Upper lobe of right lung (tissue), 1 donor: Measurements from ENCODE around the gene SMPD2. TPM values are rescaled to one million over a fixed set of nuclear protein-coding genes. Genes with fewer than 3 reads are reported as not detected.

Experiments used
- ATAC-seq: fragments of 200-7000 bp; cut with Tn5 transposase; one replicate; pipeline ENCODE4 v1.9.1; 2020; ENCODE audit warnings: mild to moderate bottlenecking, moderate library complexity
- DNase-seq: peaks from one replicate; pipeline ENCODE4 v3.0.0-alpha.2; 2020
- H3K27ac ChIP-seq: fragments of 200-600 bp; one replicate; pipeline ENCODE4 v1.8.0; 2022
- H3K27me3 ChIP-seq: fragments of 200-600 bp; one replicate; pipeline ENCODE4 v1.8.0; 2022; ENCODE audit warnings: mild to moderate bottlenecking
- H3K36me3 ChIP-seq: fragments of 200-600 bp; one replicate; pipeline ENCODE4 v1.8.0; 2022
- H3K4me1 ChIP-seq: fragments of 200-600 bp; one replicate; pipeline ENCODE4 v1.8.0; 2022
- H3K4me3 ChIP-seq: fragments of 200-600 bp; one replicate; pipeline ENCODE4 v1.8.0; 2022; ENCODE audit warnings: mild to moderate bottlenecking
- H3K9me3 ChIP-seq: fragments of 200-600 bp; one replicate; pipeline ENCODE4 v1.8.0; 2022
- intact Hi-C: fragments of 100-400 bp; cut with DNase I; formaldehyde crosslinking; loops from one replicate; pipeline ENCODE4 v1.11.0; 2022
- total RNA-seq: library from RNA; stranded (reverse); fragmentation: NEBNext Ultra II Directional; extraction: Animal tissue kit (Norgen Biotek cat#: 25700); gene quantifications from one replicate; pipeline ENCODE4 v1.2.1, GENCODE V29; 2021
- TF ChIP-seq, protein P1 (sequence below): fragments of 200-600 bp; IDR thresholded peaks from one replicate; pipeline ENCODE4 v1.8.0; 2022; ENCODE audit warnings: antibody characterized with exemption
- donor health status: DM: no; HTN: yes; CAD: no; lungs with severe emphysema.

SMPD2 gene
- total RNA-seq, 1 donor from 2014 or later = 15.4 TPM

DNA sequence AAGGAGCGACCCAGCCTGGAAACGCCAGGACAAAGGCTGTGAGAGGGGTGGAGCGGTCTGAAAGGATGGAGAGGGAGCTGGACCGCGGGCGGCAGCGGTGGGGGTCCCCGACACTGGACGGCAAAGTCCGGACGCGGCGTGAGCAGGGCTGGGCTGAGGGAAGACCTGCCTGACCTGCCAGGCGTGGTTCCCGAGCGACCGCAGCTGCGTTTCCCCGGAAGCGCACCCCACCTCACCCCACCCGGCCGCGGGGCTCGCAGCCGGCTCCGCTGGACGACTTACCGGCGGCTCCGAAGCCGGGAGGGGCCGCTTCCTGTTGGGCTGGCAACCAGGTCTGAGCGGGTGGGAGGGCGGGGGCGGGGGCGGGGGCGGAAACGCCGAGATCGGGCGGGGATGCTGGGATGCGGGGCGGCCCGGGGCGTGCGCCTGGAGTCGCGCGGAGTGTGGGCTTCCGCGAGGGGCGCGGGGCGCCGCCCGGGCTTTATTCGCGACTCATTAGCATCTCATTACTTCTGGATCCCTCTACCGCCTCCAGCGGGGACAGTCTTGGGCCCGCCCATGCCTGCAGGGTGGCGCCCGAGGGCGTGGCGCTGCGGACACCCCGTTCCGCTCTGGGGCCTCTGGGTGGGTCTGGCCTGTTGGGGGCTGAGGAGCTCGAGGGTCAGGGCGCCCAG lies 15.1 kb downstream of the SMPD2 start, which contains the start of gene MICAL1:
Gene MICAL1, minus strand, starts transcription at position 336 of the 674 bp plus-strand sequence. CDS start 1,576 bp downstream, outside the sequence.
- TF ChIP-seq, protein P1, sequence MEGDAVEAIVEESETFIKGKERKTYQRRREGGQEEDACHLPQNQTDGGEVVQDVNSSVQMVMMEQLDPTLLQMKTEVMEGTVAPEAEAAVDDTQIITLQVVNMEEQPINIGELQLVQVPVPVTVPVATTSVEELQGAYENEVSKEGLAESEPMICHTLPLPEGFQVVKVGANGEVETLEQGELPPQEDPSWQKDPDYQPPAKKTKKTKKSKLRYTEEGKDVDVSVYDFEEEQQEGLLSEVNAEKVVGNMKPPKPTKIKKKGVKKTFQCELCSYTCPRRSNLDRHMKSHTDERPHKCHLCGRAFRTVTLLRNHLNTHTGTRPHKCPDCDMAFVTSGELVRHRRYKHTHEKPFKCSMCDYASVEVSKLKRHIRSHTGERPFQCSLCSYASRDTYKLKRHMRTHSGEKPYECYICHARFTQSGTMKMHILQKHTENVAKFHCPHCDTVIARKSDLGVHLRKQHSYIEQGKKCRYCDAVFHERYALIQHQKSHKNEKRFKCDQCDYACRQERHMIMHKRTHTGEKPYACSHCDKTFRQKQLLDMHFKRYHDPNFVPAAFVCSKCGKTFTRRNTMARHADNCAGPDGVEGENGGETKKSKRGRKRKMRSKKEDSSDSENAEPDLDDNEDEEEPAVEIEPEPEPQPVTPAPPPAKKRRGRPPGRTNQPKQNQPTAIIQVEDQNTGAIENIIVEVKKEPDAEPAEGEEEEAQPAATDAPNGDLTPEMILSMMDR = peak; percentile 39
- H3K4me1 ChIP-seq = peaks cover 40% of the 10 kb centered on the region

DNA sequence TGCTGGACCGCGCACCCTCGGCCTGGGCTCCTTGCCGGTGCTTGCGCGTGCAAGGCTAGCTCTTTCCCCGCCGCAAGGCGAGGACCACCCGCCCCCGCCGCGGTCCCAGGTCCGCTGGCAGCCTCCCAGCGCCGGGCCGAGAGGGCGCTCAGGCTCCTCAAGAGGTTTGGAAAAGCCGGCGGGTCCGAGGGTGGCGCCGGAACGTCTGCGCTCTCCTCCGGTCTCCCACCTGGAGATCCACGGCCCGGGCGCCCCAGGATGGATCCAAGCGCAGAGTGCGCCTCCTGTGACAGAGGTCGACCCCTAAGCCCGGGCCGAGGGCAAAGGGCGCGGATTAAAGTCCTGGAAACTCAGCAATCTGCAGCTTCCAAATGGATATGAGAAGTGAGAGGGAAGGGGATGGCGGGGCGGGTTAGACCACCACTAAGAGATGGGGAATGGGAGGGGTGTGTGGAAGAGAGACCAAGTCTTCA lies 15.6 kb downstream of the SMPD2 start:
- Histone ChIP-seq H3K36me3 (peaks cover 18% of the 10 kb centered on the region), H3K27ac (peak overlapping the region; percentile 86), H3K4me3 (peak overlapping the region; percentile 92), H3K4me1 (peaks cover 40% of the 10 kb centered on the region), H3K27me3 (no peaks in the 10 kb centered on the region), H3K9me3 (no peaks in the 10 kb centered on the region)
- no peak for DNase-seq
- TF ChIP-seq, protein P1 = no peak
- peak; percentile 31 for ATAC-seq
- intact Hi-C loops = no loop called here

More for the DNA sequence above, 15.1 kb downstream of the SMPD2 start, which contains the start of gene MICAL1:
- intact Hi-C loops = no loop called here
- peak; percentile 87 for ATAC-seq
- Histone ChIP-seq H3K9me3 (no peaks in the 10 kb centered on the region), H3K36me3 (peaks cover 18% of the 10 kb centered on the region), H3K27ac (peak within 1 kb of the TSS; percentile 86), H3K4me3 (peak within 1 kb of the TSS; percentile 92), H3K27me3 (no peaks in the 10 kb centered on the region)
- peak; percentile 92 for DNase-seq

DNA sequence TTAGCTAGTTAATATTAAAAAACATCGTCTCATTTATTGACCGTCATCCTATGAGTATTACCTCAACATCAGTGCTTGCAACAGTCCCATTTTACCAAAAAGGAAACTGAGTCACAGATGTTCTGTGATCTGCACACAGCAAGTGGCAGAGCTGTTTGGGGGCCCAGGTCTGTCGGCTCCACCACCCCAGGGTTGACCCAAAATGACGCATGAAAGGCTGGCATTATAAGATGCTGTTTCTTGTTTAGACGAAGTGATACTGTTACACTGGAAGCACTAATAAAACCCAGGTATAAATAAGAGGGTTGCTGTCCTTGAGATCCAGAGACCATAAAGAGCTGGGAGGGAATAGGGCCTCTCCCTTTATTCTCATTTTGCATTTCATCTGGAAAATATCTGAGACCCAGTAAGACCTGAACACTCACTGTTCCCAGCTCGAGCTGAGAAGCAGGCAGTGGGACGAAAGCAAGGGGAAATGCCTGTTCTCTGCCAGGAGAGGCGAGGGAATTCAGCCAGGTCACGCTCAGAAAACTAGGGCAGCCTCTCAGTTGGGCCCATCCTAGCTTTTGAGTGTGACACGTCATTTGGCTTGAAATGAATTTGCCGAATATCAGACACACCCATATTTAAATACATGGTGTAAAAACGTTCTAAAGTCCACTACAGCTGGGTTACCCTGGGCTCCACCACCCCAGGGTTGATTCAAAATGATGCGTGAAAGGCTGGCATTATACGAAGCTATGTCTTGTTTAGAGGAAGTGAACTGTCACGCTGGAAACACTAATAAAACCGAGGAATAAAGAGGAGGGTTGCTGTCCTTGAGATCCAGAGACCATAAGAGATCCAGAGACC lies 16.4 kb downstream of the SMPD2 start:
- Histone ChIP-seq H3K27me3 (no peaks in the 10 kb centered on the region), H3K36me3 (peaks cover 19% of the 10 kb centered on the region), H3K9me3 (no peaks in the 10 kb centered on the region), H3K4me1 (peaks cover 40% of the 10 kb centered on the region), H3K27ac (peak overlapping the region; percentile 86), H3K4me3 (peak overlapping the region; percentile 92)
- TF ChIP-seq, protein P1 = no peak
- ATAC-seq (peak; percentile 43), DNase-seq (no peak)
- intact Hi-C loops = no loop called here

DNA sequence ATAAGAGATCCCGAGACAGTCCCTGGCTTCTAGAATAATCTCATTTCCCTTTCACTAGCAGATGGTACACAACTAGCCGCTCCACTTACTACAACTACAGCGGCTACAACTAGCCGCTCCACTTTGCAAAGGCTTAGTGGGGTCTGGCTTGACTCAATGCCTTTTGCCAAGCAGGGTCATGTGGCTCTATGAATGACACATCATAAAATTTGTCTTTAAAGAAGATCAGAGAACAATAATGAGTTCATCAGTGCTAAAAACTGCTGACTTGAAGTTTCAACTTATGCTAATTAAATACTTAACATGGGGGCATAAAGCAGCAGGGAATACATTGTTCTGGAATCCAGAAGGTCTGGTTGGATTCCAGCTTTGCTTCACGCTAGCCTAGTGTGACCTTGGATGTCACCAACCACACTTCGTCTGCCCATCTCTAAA lies 17.1 kb downstream of the SMPD2 start:
- ATAC-seq (no peak), DNase-seq (no peak)
- TF ChIP-seq, protein P1 = no peak
- H3K36me3 ChIP-seq = peaks cover 24% of the 10 kb centered on the region
- intact Hi-C loops = no loop called here
- H3K4me3 ChIP-seq = no peak overlapping the region
- no peaks in the 10 kb centered on the region for H3K27me3 ChIP-seq
- peaks cover 40% of the 10 kb centered on the region for H3K4me1 ChIP-seq
- peak overlapping the region; percentile 86 for H3K27ac ChIP-seq
- no peaks in the 10 kb centered on the region for H3K9me3 ChIP-seq

DNA sequence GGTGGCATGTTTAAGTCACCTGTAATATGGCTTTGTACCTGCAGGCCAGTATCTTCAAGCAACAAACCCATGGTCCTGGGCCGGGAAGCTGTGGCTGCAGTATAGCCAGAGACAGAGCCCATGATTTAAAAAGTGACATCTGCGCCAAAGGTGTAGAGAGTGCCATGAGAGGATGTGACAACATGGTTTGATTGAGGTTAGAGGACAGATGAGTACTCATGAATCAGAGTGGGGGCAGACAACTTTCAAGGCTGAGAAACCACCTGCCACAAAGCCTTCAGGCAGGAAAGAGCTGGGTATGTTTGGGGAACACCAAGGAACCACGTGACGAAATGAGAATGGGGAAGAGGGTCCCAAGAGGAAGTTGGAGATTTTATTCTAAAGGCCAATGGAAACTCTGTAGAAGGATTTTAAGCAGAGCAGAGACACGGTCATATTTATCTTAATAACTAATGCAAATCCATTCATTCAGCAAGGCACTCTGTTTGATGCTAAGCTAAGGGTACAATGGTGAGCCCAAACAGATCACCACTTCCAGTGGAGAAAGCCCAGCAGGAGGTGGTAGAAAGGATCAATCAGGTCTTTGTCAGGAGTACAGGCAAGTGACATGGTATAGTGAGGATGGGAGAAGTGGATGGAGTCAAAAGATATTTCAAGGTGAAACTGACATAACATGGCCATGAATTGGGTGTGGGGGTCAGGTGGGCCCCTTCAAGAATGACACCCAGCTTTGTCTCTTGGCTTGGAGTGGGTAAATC lies 18.4 kb downstream of the SMPD2 start:
- intact Hi-C loops = no loop called here
- H3K4me3 ChIP-seq = no peak overlapping the region
- no peak for DNase-seq
- H3K27me3 ChIP-seq = no peaks in the 10 kb centered on the region
- H3K36me3 ChIP-seq = peaks cover 25% of the 10 kb centered on the region
- peak overlapping the region; percentile 3 for H3K27ac ChIP-seq
- H3K4me1 ChIP-seq = peaks cover 29% of the 10 kb centered on the region
- no peak for ATAC-seq
- H3K9me3 ChIP-seq = no peaks in the 10 kb centered on the region
- TF ChIP-seq, protein P1 = no peak
